Measurements from ENCODE around the gene CALML3. TPM values are rescaled to one million over a fixed set of nuclear protein-coding genes. Genes with fewer than 3 reads are reported as not detected.
A peak's percentile ranks its signal among the peaks of the same experiment; 100 is the strongest.

Gene CALML3
- total and polyA plus RNA-seq, 2 of the 13 experiments (the other 11 are each of a cell fraction or from before 2014, with no cell fraction given) = not detected

- no peak for TF ChIP-seq ZNF564 (CRISPR knock-in tag; IDR thresholded peaks at IDR 0.05)
- TF ChIP-seq ATAD3A (CRISPR knock-in tag; IDR thresholded peaks at IDR 0.05) = no peak
- no peak for TF ChIP-seq ZNF800 (CRISPR knock-in tag; IDR thresholded peaks at IDR 0.05)
- TF ChIP-seq NR2F2 (IDR thresholded peaks at IDR 0.05; ENCODE audit: borderline replicate concordance, low read depth) = no peak
- no peak for TF ChIP-seq DRAP1 (CRISPR knock-in tag; IDR thresholded peaks at IDR 0.05)
- peak; percentile 85; the same call in 1 of the 2 replicates for TF ChIP-seq ZBTB4 (CRISPR knock-in tag; IDR thresholded peaks at IDR 0.05; ENCODE audit: borderline replicate concordance)
- no peak for TF ChIP-seq TRIM24 (CRISPR knock-in tag; IDR thresholded peaks at IDR 0.05)
- no peak for TF ChIP-seq RBM39 (IDR thresholded peaks at IDR 0.05; ENCODE audit: low read depth, low read length, poor library complexity, severe bottlenecking)
- TF ChIP-seq ZNF333 (CRISPR knock-in tag; IDR thresholded peaks at IDR 0.05; ENCODE audit: borderline replicate concordance) = 0 out of 2 replicates have a peak, but pooled peaks have one; percentile 36
- peak; percentile 44; the same call in 1 of the 2 replicates for TF ChIP-seq POGZ (CRISPR knock-in tag; IDR thresholded peaks at IDR 0.05)
- no peak for TF ChIP-seq ZNF577 (CRISPR knock-in tag; IDR thresholded peaks at IDR 0.05; ENCODE audit: borderline replicate concordance, low read depth)
- TF ChIP-seq TFDP2 (CRISPR knock-in tag; IDR thresholded peaks at IDR 0.05) = no peak
- no peak for TF ChIP-seq ZNF562 (CRISPR knock-in tag; IDR thresholded peaks at IDR 0.05; ENCODE audit: borderline replicate concordance)
- no peak for TF ChIP-seq THAP7 (CRISPR knock-in tag; IDR thresholded peaks at IDR 0.05)
- TF ChIP-seq ZNF567 (CRISPR knock-in tag; IDR thresholded peaks at IDR 0.05; ENCODE audit: borderline replicate concordance) = no peak
- no peak for TF ChIP-seq ZNF629 (CRISPR knock-in tag; conservative IDR thresholded peaks at IDR 0.05)
- TF ChIP-seq ZNF552 (CRISPR knock-in tag; IDR thresholded peaks at IDR 0.05; ENCODE audit: borderline replicate concordance) = no peak
- no peak for TF ChIP-seq ZFP62 (CRISPR knock-in tag; IDR thresholded peaks at IDR 0.05)
- no peak for TF ChIP-seq PCBP2 (optimal IDR thresholded peaks at IDR 0.05; ENCODE audit: low read depth, low read length, poor library complexity, severe bottlenecking)
- no peak for TF ChIP-seq ELF3 (CRISPR knock-in tag; IDR thresholded peaks at IDR 0.05)
These were observed 21.3 kb downstream of the CALML3 start (continued) for GRCh38 chr10:5545778-5546710.

Data from HepG2 (cell line).